Activated CD8-positive, alpha-beta memory T cell treated with anti-CD3 and anti-CD28 coated beads, Interleukin-2, amount 10 ng/mL, durations not matched to agents 7 days and 5 days (primary cell): ENCODE data around the gene STUB1. TPM values are rescaled to one million over a fixed set of nuclear protein-coding genes. Genes with fewer than 3 reads are reported as not detected.

Experiments used
- ATAC-seq: fragments of 150-1000 bp; cut with Tn5 transposase; one replicate; pipeline ENCODE4 v1.10.0; 2021; ENCODE audit warnings: moderate library complexity
- CTCF ChIA-PET: fragments of 350-600 bp; sonication (Branson Sonifier 250); formaldehyde crosslinking; loops from one replicate; lab custom pipeline; 2021; ENCODE audit warnings: antibody characterized with exemption; lab: Charles Lee
- DNase-seq: peaks from one replicate; pipeline ENCODE4 v3.0.0-alpha.2; 2020
- H3K27ac Mint-ChIP-seq: one replicate; pipeline ENCODE4 v1.8.0; 2021; ENCODE audit warnings: mild to moderate bottlenecking, mixed read lengths
- H3K27me3 Mint-ChIP-seq: one replicate; pipeline ENCODE4 v1.8.0; 2021; ENCODE audit warnings: mixed read lengths
- H3K36me3 Mint-ChIP-seq: one replicate; pipeline ENCODE4 v1.8.0; 2021; ENCODE audit warnings: mild to moderate bottlenecking, mixed read lengths
- H3K4me1 Mint-ChIP-seq: one replicate; pipeline ENCODE4 v1.8.0; 2021; ENCODE audit warnings: mixed read lengths
- H3K4me3 Mint-ChIP-seq: one replicate; pipeline ENCODE4 v1.8.0; 2021; ENCODE audit warnings: mild to moderate bottlenecking, moderate library complexity, mixed read lengths
- H3K9me3 Mint-ChIP-seq: one replicate; pipeline ENCODE4 v1.8.0; 2022; ENCODE audit warnings: low read depth, mixed read lengths
- total RNA-seq, 2 experiments: library from RNA; stranded (reverse); gene quantifications; one replicate each; pipeline ENCODE4 v1.2.3, GENCODE V29; 2021

Gene STUB1
- total RNA-seq, 2 experiments from 2014 or later = 84.2 to 87.1 TPM

DNA sequence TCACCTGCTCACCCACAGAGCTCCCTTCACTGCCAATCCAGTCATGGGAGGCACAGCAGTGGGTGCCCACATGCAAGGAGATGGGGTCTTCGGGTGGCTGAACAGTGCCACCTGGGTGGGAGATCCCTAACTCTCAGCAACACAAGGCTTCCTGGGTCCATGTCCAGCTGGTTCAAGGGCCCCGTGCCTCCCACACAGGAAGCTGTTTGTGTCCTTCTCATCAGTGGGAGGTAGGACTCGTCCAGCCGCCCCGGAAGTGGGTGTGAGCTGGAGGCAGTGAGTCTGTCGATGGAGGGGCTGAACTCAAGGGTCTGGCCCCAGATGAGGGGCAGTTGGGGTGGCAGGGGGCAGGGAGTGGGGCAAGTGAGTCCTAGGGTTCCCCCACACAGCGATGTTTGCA lies 23.8 kb downstream of the STUB1 start:
- no peak for ATAC-seq
- CTCF ChIA-PET = interaction anchor here (0.7 to 3.0 kb wide), 3 partner anchors 9 to 36 kb away, joined by 3 to 14 read pairs (median 3); partner anchors contain the start of genes CIAO3 and METRN
- Mint-ChIP-seq H3K4me3 (no peak overlapping the region), H3K27me3 (peaks cover 63% of the 10 kb centered on the region), H3K27ac (no peak overlapping the region), H3K4me1 (peaks cover 9% of the 10 kb centered on the region), H3K36me3 (no peaks in the 10 kb centered on the region), H3K9me3 (no peaks in the 10 kb centered on the region)
- no peak for DNase-seq

DNA sequence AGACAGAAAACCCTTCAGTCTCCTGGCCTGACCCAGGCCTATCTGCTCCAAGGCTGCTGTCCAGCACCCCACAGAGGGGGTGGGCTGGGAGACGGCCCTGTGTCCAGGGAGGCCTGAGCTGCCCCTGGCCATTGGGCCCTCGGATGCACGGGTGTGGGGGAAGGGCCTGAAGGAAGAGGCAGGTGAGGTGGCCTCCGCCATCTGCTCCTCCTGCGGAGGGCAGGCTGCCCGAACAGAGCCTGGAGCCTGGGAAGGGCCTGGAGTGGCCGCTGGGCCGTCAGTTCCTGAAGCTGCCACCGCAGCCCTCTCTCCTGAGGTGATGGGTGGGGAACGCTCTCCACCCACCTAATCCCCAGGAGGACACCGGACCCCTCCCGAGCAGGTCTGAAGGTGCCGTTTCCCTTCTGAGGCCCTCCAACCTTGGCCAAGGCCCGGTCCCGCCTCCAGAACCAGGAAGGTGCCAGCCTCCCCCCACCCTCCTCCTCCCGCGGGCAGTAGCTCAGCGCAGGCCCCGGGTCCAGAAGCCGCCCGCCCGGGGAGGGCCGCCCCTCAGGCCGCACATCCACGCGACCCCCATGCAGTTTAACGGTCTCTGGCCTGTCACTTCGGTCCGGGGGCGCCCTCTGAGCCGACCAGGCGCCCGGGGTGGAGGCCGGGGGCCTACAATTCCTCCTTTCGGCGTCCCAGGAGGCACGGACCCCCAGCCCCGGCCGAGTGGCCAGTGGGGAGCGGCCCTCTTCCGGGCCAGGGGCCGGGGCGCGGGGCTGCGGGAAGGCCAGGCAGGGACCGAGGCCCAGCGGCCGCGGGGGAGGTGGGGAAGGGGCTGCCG lies 24.6 kb downstream of the STUB1 start:
- no peak for ATAC-seq
- Mint-ChIP-seq H3K4me3 (no peak overlapping the region), H3K9me3 (no peaks in the 10 kb centered on the region), H3K4me1 (peaks cover 2% of the 10 kb centered on the region), H3K27ac (no peak overlapping the region), H3K27me3 (peaks cover 69% of the 10 kb centered on the region), H3K36me3 (no peaks in the 10 kb centered on the region)
- CTCF ChIA-PET = interaction anchor here (0.7 to 3.0 kb wide), 3 partner anchors 8 to 36 kb away, joined by 3 to 14 read pairs (median 3); partner anchors contain the start of genes CIAO3 and METRN
- no peak for DNase-seq

DNA sequence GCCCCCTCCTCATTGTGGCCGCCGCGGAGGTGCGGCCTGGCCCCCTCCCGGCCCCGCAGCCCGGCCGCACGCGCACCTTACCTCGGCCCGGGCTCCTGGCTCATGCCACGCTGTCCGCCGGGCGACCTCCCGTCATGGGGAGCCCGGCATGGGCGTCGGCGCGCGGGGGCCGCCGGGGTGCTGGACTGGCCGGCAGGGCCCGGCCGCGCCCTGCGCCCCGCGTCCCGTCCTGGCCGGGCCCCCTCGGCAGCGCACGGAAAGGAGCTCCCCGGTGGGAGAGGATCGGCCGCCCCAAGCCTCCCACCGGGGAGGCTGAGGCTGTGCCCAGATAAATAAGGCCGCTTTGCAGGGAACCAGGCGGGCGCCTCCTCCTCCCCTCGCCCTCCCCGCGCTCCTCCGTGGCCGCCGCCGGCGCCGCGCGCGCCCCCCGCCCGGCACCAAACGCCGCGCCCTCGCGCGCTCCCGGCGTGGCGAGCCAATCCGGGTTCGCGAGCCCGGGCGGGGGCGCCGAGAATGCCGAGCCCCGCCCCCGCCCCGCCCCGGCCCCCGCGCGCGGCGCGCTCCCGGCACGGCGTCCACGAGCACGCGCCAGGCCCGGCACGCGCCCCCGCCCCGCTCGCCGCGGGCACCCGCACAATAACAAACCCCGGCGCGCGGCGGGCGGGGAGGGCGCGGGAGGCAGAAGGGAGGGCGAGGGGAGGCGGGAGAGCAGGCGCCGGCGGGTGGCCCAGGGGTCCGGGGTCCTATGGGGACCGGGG lies 25.4 kb downstream of the STUB1 start, which contains the start of gene FBXL16:
Gene FBXL16 (minus strand): TSS at position 371 of the 758 bp plus-strand sequence. CDS start 8,396 bp downstream, outside the sequence.
- no peaks in the 10 kb centered on the region for H3K9me3 Mint-ChIP-seq
- ATAC-seq = no peak
- no peaks in the 10 kb centered on the region for H3K36me3 Mint-ChIP-seq
- CTCF ChIA-PET = no interaction called here
- peaks cover 68% of the 10 kb centered on the region for H3K27me3 Mint-ChIP-seq
- H3K4me1 Mint-ChIP-seq = no peaks in the 10 kb centered on the region
- no peak for DNase-seq
- no peak within 1 kb of the TSS for H3K4me3 Mint-ChIP-seq
- no peak within 1 kb of the TSS for H3K27ac Mint-ChIP-seq

DNA sequence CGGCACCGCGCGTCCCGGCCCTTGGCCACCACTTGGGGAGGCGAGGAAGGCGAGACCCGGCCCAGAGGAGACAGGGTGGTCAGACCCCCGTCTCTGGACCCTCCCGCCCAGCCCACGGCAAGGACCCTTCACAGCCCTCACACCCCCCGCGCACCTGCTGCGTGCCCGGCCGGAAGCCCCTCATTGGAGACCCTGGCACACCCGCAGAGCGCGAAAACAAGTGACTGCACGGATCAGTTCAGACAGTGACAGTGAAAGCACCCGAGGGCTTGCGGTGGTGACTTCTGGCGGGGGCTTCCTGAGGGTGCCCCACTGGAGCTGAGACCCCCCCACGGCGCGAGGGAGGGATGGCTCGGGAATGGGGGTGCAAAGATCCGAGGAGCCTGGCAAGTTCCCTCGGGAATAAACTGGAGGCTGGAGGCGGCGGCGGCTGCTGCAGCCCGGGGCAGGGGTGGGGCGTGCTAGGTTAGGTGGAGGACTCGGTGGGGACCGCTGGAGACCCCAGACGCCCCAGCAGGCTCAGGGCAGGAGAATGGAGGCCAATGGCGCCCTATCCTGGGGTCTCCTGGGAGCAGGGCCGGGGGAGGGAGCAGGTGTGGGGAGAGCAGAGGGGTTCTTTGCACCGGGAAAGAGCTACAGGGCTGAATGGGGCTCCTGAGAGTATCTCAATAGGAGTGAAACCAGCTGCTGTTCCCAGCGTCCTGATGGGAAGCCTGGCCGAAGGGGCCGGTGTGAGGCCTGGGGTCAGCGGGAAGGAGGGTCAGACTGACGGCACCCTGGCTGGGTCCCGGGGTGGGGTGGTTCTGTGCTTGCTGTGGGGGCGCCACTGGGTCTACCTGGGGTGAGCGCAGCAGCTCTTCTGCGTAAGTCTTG lies 26.2 kb downstream of the STUB1 start:
- DNase-seq = no peak
- ATAC-seq = no peak
- H3K27ac Mint-ChIP-seq = no peak overlapping the region
- CTCF ChIA-PET = interaction anchor here (0.8 to 1.0 kb wide), 3 partner anchors 10 to 34 kb away, joined by 3 read pairs; partner anchors contain the start of genes CIAO3 and WDR24
- H3K4me1 Mint-ChIP-seq = no peaks in the 10 kb centered on the region
- H3K9me3 Mint-ChIP-seq = no peaks in the 10 kb centered on the region
- H3K36me3 Mint-ChIP-seq = no peaks in the 10 kb centered on the region
- H3K4me3 Mint-ChIP-seq = no peak overlapping the region
- peaks cover 64% of the 10 kb centered on the region for H3K27me3 Mint-ChIP-seq

DNA sequence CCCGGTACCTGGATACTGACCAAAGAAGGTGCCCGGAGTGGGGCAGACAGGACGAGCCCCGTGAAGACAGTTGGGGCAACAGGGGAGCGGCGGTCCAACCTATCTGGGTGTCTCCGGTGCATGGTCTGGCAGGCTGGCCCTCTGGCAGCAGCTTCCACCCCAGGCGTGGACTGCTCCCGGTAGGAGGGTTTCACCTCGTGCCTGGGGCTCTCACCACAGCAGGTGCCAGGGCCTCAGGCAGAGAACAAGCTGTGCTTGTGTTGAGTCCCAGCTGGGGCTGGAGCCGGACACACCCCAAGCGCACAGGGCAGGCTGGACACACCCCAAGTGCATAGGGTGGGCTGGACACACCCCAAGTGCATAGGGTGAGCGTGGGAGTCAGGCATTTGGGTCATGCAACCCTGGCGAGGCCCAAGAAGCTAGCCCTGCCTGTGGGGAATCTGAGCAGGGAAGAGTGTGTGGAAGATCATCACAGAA lies 26.9 kb downstream of the STUB1 start:
- Mint-ChIP-seq H3K27ac (no peak overlapping the region), H3K27me3 (peaks cover 58% of the 10 kb centered on the region), H3K36me3 (no peaks in the 10 kb centered on the region), H3K4me3 (no peak overlapping the region), H3K4me1 (no peaks in the 10 kb centered on the region), H3K9me3 (no peaks in the 10 kb centered on the region)
- CTCF ChIA-PET = interaction anchor here (0.8 to 1.3 kb wide), 4 partner anchors 11 to 78 kb away, joined by 3 to 5 read pairs (median 3); partner anchors contain the start of genes CIAO3 and WDR24
- ATAC-seq (no peak), DNase-seq (no peak)

DNA sequence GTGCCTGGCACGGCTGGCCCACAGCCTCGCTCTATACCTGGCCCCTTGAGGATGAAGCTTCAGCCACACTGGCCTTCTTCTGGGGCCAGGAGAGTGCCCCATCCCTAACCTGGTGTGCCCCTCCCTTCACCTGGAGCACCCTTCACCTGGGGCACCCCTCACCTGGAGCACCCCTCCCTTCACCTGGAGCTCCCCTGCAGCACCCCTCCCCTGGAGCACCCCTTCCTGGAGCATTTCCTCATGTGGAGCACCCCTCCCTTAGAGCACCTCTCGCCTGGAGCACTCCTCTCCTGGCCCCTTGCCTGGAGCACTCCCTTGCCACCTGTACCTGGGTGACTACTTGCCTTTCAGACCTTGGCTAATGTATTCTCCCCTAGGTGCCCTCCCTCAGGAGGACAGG lies 27.8 kb downstream of the STUB1 start:
- no peak overlapping the region for H3K27ac Mint-ChIP-seq
- DNase-seq (no peak), ATAC-seq (no peak)
- no peaks in the 10 kb centered on the region for H3K9me3 Mint-ChIP-seq
- no peaks in the 10 kb centered on the region for H3K36me3 Mint-ChIP-seq
- H3K4me1 Mint-ChIP-seq = peaks cover 3% of the 10 kb centered on the region
- peaks cover 53% of the 10 kb centered on the region for H3K27me3 Mint-ChIP-seq
- H3K4me3 Mint-ChIP-seq = no peak overlapping the region
- CTCF ChIA-PET = interaction anchor here (1.3 kb wide), 1 partner anchor 78 kb away, joined by 5 read pairs; no protein-coding TSS in a partner anchor

DNA sequence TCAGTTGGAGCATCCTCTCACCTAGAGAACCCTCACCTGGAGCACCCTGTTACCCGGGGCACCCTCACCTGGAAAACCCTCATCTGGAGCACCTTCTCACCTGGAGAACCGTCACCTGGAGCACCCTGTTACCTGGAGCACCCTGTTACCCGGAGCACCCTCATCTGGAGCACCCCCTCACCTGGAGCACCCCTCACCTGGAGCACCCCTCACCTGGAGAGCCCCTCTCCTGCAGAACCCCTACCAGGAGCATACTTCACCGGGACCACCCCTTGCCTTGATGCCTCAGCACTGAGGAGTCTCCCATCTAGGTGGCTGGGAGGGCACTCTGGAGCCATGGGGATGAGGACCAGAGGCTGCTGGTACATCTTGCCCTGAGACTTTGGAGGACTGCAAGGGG lies 28.7 kb downstream of the STUB1 start:
- Mint-ChIP-seq H3K27ac (no peak overlapping the region), H3K36me3 (no peaks in the 10 kb centered on the region), H3K4me1 (peaks cover 3% of the 10 kb centered on the region), H3K4me3 (no peak overlapping the region), H3K9me3 (no peaks in the 10 kb centered on the region), H3K27me3 (peaks cover 45% of the 10 kb centered on the region)
- DNase-seq = no peak
- no peak for ATAC-seq
- CTCF ChIA-PET = interaction anchor here (1.8 to 2.6 kb wide), 4 partner anchors 11 to 79 kb away, joined by 4 to 12 read pairs (median 8); partner anchors contain the start of genes ANTKMT, CHTF18, CIAO3 and RPUSD1

DNA sequence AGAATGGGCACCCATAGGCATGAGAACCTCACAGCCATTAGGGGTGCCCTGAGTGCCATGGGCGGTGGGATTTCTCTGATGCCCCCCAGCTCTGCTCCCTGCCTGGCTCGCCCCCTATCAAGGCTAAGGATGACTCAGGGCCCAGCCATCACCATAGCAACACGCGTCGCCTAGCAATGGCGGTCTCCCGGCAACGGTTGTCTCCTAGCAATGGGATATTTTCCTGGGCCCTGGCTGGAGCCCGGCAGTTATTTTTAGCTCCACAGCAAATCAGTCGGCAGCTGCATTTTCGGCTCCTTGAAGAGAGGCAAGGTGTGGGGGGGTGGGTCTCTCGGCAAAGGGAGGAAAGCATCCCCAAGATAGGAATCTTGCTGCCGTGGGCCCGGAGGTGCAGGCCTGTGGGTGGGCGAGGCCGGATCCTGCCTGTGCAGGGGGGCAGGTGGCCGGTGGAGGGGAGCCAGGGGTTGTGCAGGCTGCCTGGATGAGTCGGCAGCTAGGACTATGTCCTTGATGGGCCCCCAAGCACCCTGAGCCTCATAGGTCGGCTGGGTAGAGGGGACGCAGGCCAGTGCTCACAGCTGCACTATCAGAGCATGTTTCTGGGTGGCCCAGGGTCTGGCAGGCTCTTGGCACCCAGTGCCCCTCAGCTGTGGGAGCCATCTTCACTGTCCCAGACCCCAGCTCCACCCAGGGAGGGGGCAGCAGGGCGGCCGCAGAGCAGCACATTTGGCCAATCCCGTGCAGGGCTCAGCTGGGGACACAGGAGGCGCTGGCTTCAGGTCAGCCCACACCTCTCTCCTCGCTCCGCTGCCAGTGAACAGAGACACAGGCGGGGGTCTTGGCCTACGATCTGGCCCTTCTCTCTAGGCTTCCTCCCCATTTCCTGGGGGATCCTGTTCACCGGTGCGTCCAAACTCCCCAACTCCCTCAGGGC lies 29.6 kb downstream of the STUB1 start:
- H3K27ac Mint-ChIP-seq = no peak overlapping the region
- CTCF ChIA-PET = interaction anchor here (1.2 to 2.6 kb wide), 6 partner anchors 10 to 79 kb away, joined by 3 to 12 read pairs (median 7); partner anchors contain the start of genes ANTKMT, CHTF18, CIAO3 and RPUSD1

DNA sequence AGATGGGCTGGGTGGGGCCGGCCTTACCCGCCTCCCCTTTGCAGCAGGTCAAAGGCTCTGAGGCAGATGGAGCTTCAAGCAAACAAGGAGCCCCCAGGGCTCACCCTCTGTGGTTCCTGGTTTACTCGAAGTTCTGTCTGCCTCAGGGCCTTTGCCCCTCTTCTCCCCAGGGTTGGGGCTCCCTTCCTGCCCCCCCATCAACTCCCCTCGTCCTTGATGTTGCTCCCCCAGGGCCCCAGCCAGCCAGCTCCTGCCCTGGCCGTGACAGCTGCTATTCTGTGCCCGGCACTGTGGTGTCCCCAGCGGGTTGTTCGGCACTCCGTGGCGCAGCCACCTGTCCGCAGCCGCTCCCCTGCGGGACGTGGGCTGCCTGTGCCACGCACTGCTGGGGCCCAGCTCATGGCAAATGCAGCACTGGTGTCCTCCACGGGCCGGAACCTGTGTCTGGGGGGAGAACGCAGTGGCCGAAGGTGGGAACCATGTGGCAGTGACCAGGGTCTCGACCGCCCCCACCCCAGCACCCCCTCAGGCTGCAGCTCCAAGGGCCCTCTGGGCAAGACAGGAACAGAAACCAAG lies 30.4 kb downstream of the STUB1 start:
- no peaks in the 10 kb centered on the region for H3K9me3 Mint-ChIP-seq
- H3K4me3 Mint-ChIP-seq = no peak overlapping the region
- H3K27ac Mint-ChIP-seq = no peak overlapping the region
- DNase-seq = no peak
- no peaks in the 10 kb centered on the region for H3K36me3 Mint-ChIP-seq
- CTCF ChIA-PET = interaction anchor here (1.2 to 2.6 kb wide), 6 partner anchors 9 to 78 kb away, joined by 3 to 12 read pairs (median 7); partner anchors contain the start of genes ANTKMT, CHTF18, CIAO3 and RPUSD1
- H3K27me3 Mint-ChIP-seq = peaks cover 39% of the 10 kb centered on the region
- ATAC-seq = no peak
- peaks cover 3% of the 10 kb centered on the region for H3K4me1 Mint-ChIP-seq

More for the DNA sequence above, 29.6 kb downstream of the STUB1 start:
- no peaks in the 10 kb centered on the region for H3K9me3 Mint-ChIP-seq
- H3K4me3 Mint-ChIP-seq = no peak overlapping the region
- peaks cover 3% of the 10 kb centered on the region for H3K4me1 Mint-ChIP-seq
- H3K27me3 Mint-ChIP-seq = peaks cover 40% of the 10 kb centered on the region
- no peak for ATAC-seq
- DNase-seq = no peak
- no peaks in the 10 kb centered on the region for H3K36me3 Mint-ChIP-seq

DNA sequence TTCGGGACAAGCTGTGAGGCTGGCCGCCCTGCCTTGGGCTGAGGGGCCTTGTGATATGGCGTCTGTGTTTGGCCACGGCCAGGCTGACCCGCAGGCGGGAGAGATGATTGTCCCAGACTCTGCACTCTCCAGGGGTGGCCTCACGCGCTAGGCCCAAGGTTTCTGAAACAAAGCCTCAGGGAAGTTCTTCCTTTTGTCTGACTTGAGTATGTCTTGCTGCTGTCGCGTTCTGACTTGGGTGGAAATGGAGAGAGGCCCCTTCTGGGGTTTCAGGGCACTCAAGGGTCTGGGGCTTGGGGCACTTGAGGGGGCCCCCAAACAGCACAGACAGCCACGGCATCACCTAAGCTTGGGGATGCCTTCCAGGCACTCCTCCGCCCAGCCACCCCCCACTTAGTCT lies 30.9 kb downstream of the STUB1 start:
- CTCF ChIA-PET = interaction anchor here (1.8 to 2.6 kb wide), 3 partner anchors 9 to 74 kb away, joined by 7 to 12 read pairs (median 7); partner anchors contain the start of gene ANTKMT
- ATAC-seq (no peak), DNase-seq (no peak)
- Mint-ChIP-seq H3K9me3 (no peaks in the 10 kb centered on the region), H3K27me3 (peaks cover 43% of the 10 kb centered on the region), H3K4me1 (peaks cover 4% of the 10 kb centered on the region), H3K36me3 (no peaks in the 10 kb centered on the region), H3K4me3 (no peak overlapping the region), H3K27ac (no peak overlapping the region)
